ENCODE measurements around the gene KCTD11. TPM values are rescaled to one million over a fixed set of nuclear protein-coding genes. Genes with fewer than 3 reads are reported as not detected.
"Not testable (repeated sequence)": the region's sequence is repeated elsewhere in the genome, so short reads cannot be mapped to it uniquely, and the experiment has no call there.

Gene KCTD11
- total and polyA plus RNA-seq, 4 donors, result 0.39 to 3.5 (median 1.4) TPM

DNA sequence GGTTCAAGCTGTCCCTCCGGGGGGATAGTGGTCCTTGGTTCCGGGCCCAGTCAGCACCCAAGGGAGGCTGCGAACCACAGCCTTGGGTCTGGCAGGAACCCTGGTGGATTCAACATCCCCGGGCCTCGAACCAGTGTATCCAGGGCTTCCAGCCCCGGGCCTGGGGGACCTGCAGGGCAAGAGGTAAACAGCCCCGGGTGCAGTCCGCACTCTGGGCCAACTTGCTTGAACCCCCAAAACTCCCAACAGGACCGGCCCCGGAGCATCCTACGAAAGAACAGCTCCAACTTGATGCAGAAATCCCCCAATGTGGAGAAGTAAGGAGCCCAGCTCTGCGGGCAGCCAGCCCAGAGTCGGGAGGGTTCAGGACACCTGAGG, 21.3 kb upstream of the KCTD11 start (continued):
- TF ChIP-seq RAD21 (IDR thresholded peaks at IDR 0.05) (no peak), YY1 (IDR thresholded peaks at IDR 0.05) (no peak), FOXA1 (IDR thresholded peaks at IDR 0.05) (no peak)
- TF ChIP-seq, protein P1, sequence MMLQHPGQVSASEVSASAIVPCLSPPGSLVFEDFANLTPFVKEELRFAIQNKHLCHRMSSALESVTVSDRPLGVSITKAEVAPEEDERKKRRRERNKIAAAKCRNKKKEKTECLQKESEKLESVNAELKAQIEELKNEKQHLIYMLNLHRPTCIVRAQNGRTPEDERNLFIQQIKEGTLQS (IDR thresholded peaks at IDR 0.05), result no peak

DNA sequence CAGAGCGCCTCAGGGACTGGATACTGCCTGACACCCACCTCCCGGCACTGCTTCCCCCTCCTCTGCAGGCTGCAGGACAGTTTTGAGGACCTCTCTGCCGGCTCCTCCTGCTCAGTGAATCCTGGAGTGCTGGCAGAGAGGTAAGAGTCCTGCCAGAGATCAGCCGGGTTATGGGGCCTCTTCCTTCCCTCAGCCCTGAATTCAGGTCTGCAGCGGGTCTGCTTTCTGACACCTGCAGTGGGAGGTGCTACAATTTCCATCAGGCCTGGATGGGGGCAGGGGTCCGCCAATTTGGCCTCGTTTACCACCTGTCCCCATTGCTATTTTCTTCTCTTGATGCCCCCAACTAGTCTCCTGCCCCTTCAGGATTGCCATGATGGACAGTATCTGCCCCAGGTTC, 19.9 kb upstream of the KCTD11 start:
- Histone ChIP-seq H3K27me3 (ENCODE audit: control insufficient read depth in 4 of 4, insufficient read depth in 4 of 4, low read length in 3 of 4) (no peaks in the 10 kb centered on the region), H3K4me3 (ENCODE audit: low read depth in 1 of 3, low read length in 3 of 3) (no peak overlapping the region), H3K36me3 (ENCODE audit: control insufficient read depth in 4 of 4, insufficient read depth in 3 of 4, low read depth in 1 of 4, low read length in 3 of 4) (peaks cover 0 to under 1% (median 0%) of the 10 kb centered on the region in 4 donors), H3K9me3 (ENCODE audit: control insufficient read depth in 4 of 4, low read length in 3 of 4) (no peaks in the 10 kb centered on the region), H3K4me1 (ENCODE audit: control insufficient read depth in 4 of 4, insufficient read depth in 4 of 4, low read length in 3 of 4) (peaks cover 8 to 22% (median 15%) of the 10 kb centered on the region in 4 donors), H3K27ac (ENCODE audit: low read depth in 1 of 2, low read length in 2 of 2) (no peak overlapping the region), H3K9ac (ENCODE audit: low read depth in 1 of 2, low read length in 2 of 2) (no peak overlapping the region)
- no peak for DNase-seq (ENCODE audit: low spot score)
- WGBS, result 51% methylated on average over 7 of the region's 7 CpGs
- TF ChIP-seq GABPA (IDR thresholded peaks at IDR 0.05 in 1 of 2, conservative IDR thresholded peaks at IDR 0.05 in 1 of 2) (no peak), RAD21 (IDR thresholded peaks at IDR 0.05) (no peak), SP1 (IDR thresholded peaks at IDR 0.05) (no peak)
- TF ChIP-seq, protein P2, sequence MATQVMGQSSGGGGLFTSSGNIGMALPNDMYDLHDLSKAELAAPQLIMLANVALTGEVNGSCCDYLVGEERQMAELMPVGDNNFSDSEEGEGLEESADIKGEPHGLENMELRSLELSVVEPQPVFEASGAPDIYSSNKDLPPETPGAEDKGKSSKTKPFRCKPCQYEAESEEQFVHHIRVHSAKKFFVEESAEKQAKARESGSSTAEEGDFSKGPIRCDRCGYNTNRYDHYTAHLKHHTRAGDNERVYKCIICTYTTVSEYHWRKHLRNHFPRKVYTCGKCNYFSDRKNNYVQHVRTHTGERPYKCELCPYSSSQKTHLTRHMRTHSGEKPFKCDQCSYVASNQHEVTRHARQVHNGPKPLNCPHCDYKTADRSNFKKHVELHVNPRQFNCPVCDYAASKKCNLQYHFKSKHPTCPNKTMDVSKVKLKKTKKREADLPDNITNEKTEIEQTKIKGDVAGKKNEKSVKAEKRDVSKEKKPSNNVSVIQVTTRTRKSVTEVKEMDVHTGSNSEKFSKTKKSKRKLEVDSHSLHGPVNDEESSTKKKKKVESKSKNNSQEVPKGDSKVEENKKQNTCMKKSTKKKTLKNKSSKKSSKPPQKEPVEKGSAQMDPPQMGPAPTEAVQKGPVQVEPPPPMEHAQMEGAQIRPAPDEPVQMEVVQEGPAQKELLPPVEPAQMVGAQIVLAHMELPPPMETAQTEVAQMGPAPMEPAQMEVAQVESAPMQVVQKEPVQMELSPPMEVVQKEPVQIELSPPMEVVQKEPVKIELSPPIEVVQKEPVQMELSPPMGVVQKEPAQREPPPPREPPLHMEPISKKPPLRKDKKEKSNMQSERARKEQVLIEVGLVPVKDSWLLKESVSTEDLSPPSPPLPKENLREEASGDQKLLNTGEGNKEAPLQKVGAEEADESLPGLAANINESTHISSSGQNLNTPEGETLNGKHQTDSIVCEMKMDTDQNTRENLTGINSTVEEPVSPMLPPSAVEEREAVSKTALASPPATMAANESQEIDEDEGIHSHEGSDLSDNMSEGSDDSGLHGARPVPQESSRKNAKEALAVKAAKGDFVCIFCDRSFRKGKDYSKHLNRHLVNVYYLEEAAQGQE (IDR thresholded peaks at IDR 0.05), result no peak

DNA sequence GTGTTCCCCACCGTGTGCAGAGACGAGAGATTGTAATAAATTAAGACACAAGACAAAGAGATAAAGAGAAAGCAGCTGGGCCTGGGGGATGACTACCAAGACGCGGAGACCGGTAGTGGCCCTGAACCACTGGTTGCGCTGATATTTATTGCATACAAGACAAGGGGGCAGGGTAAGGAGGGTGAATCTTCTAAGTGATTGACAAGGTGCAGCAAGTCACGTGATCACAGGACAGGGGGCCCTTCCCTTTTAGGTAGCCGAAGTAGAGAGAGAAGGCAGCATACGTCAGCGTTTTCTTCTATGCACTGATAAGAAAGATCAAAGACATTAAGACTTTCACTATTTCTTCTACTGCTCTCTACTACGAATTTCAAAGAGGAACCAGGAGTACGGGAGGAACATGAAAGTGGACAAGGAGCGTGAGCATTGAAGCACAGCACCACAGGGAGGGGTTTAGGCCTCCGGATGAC, 19.3 kb upstream of the KCTD11 start:
- not testable (repeated sequence) for H3K36me3 ChIP-seq (ENCODE audit: control insufficient read depth in 4 of 4, insufficient read depth in 3 of 4, low read depth in 1 of 4, low read length in 3 of 4); H3K4me3 ChIP-seq (ENCODE audit: low read depth in 1 of 3, low read length in 3 of 3); H3K27ac ChIP-seq (ENCODE audit: low read depth in 1 of 2, low read length in 2 of 2); H3K27me3 ChIP-seq (ENCODE audit: control insufficient read depth in 4 of 4, insufficient read depth in 4 of 4, low read length in 3 of 4); H3K9ac ChIP-seq (ENCODE audit: low read depth in 1 of 2, low read length in 2 of 2); H3K9me3 ChIP-seq (ENCODE audit: control insufficient read depth in 4 of 4, low read length in 3 of 4); DNase-seq (ENCODE audit: low spot score)
- H3K4me1 ChIP-seq (ENCODE audit: control insufficient read depth in 4 of 4, insufficient read depth in 4 of 4, low read length in 3 of 4), result peaks cover 8 to 21% (median 15%) of the 10 kb centered on the region in 4 donors
- WGBS, result 51% methylated on average over 14 of the region's 14 CpGs

DNA sequence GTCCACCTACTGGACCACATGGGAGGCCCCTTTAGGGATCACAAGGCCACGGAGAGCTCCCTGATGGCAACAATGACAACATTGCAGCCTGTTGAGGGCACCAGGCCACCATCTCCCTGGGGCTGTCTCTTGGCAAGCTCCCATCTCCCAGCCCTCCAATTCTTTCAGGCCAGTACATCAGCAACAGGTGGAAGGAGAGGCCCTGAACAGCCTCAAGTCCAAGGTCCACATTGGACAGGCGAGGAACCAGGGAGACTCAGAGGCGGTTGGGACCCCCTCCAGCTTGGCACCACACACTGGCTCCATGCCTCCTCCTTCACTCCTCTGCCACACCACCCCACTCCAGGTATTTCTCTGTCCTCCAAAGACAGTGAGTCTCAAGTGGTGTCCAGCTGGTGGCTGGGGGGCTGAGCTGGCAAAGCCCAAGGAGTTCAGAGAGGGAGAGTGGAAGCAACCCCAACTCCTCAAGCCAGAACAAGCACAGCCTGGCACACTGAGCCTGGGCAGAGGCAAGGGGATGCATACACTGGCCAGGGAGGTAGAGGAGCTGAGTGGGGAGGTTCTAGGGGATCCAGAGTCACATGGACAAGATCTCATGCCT, 16.9 kb upstream of the KCTD11 start:
- Histone ChIP-seq H3K9ac (ENCODE audit: low read depth in 1 of 2, low read length in 2 of 2) (no peak overlapping the region), H3K27ac (ENCODE audit: low read depth in 1 of 2, low read length in 2 of 2) (no peak overlapping the region), H3K9me3 (ENCODE audit: control insufficient read depth in 4 of 4, low read length in 3 of 4) (no peaks in the 10 kb centered on the region), H3K4me1 (ENCODE audit: control insufficient read depth in 4 of 4, insufficient read depth in 4 of 4, low read length in 3 of 4) (peaks cover 0 to 4% (median 3%) of the 10 kb centered on the region in 4 donors), H3K4me3 (ENCODE audit: low read depth in 1 of 3, low read length in 3 of 3) (no peak overlapping the region), H3K27me3 (ENCODE audit: control insufficient read depth in 4 of 4, insufficient read depth in 4 of 4, low read length in 3 of 4) (no peaks in the 10 kb centered on the region), H3K36me3 (ENCODE audit: control insufficient read depth in 4 of 4, insufficient read depth in 3 of 4, low read depth in 1 of 4, low read length in 3 of 4) (no peaks in the 10 kb centered on the region)
- WGBS, result 90% methylated on average over 3 of the region's 3 CpGs
- DNase-seq (ENCODE audit: low spot score), result no peak
- TF ChIP-seq JUND (IDR thresholded peaks at IDR 0.05) (no peak), HNF4A (conservative IDR thresholded peaks at IDR 0.05) (no peak), NR2F2 (IDR thresholded peaks at IDR 0.05) (no peak), RAD21 (IDR thresholded peaks at IDR 0.05) (no peak), HNF4G (IDR thresholded peaks at IDR 0.05) (no peak), FOXA2 (IDR thresholded peaks at IDR 0.05) (no peak), FOXA1 (IDR thresholded peaks at IDR 0.05) (no peak), EGR1 (IDR thresholded peaks at IDR 0.05; ENCODE audit: low read depth in 2 of 2) (no peak), GABPA (IDR thresholded peaks at IDR 0.05 in 1 of 2, conservative IDR thresholded peaks at IDR 0.05 in 1 of 2) (no peak), TAF1 (conservative IDR thresholded peaks at IDR 0.05) (no peak)
- TF ChIP-seq, protein P3, sequence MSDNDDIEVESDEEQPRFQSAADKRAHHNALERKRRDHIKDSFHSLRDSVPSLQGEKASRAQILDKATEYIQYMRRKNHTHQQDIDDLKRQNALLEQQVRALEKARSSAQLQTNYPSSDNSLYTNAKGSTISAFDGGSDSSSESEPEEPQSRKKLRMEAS (IDR thresholded peaks at IDR 0.05), result no peak
- TF ChIP-seq, protein P1 (IDR thresholded peaks at IDR 0.05), result no peak
- TF ChIP-seq, protein P2 (IDR thresholded peaks at IDR 0.05), result no peak
- TF ChIP-seq, protein P4, sequence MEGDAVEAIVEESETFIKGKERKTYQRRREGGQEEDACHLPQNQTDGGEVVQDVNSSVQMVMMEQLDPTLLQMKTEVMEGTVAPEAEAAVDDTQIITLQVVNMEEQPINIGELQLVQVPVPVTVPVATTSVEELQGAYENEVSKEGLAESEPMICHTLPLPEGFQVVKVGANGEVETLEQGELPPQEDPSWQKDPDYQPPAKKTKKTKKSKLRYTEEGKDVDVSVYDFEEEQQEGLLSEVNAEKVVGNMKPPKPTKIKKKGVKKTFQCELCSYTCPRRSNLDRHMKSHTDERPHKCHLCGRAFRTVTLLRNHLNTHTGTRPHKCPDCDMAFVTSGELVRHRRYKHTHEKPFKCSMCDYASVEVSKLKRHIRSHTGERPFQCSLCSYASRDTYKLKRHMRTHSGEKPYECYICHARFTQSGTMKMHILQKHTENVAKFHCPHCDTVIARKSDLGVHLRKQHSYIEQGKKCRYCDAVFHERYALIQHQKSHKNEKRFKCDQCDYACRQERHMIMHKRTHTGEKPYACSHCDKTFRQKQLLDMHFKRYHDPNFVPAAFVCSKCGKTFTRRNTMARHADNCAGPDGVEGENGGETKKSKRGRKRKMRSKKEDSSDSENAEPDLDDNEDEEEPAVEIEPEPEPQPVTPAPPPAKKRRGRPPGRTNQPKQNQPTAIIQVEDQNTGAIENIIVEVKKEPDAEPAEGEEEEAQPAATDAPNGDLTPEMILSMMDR (IDR thresholded peaks at IDR 0.05; ENCODE audit: low read depth, low read length, missing input control), result no peak

All from liver (tissue), 9 donors.